HG03095 (cell line): ENCODE data around the gene NDUFA13.

Experiments used
- ATAC-seq: cut with Tn5 transposase; IDR thresholded peaks from one replicate; pipeline ENCODE4 v1.9.1; 2021; ENCODE audit warnings: moderate library complexity; ENCODE audit not compliant: unreplicated experiment

Gene NDUFA13

GRCh38 chr19:19544954-19545591 lies 29.0 kb downstream of the NDUFA13 start:
- ATAC-seq, result no peak

- ATAC-seq, result no peak
Measured at GRCh38 chr19:19545707-19546106, 29.7 kb downstream of the NDUFA13 start.

GRCh38 chr19:19546751-19547162 lies 30.7 kb downstream of the NDUFA13 start:
- no peak for ATAC-seq

GRCh38 chr19:19547674-19548336 lies 31.8 kb downstream of the NDUFA13 start:
- ATAC-seq, result no peak

- no peak for ATAC-seq
Measured at GRCh38 chr19:19548915-19549759, 33.1 kb downstream of the NDUFA13 start.

- ATAC-seq, result no peak
Measured at GRCh38 chr19:19549804-19550464, 33.9 kb downstream of the NDUFA13 start.

- ATAC-seq, result no peak
Measured at GRCh38 chr19:19550485-19550929, 34.5 kb downstream of the NDUFA13 start.

- ATAC-seq, result no peak
Measured at GRCh38 chr19:19550972-19551852, 35.2 kb downstream of the NDUFA13 start.

GRCh38 chr19:19551853-19552192 lies 35.8 kb downstream of the NDUFA13 start:
- no peak for ATAC-seq

- ATAC-seq, result no peak
Measured at GRCh38 chr19:19552798-19553197, 36.8 kb downstream of the NDUFA13 start.

- ATAC-seq, result no peak
Measured at GRCh38 chr19:19553670-19554069, 37.6 kb downstream of the NDUFA13 start.

- no peak for ATAC-seq
Measured at GRCh38 chr19:19554074-19555023, 38.3 kb downstream of the NDUFA13 start.

GRCh38 chr19:19558055-19558454 lies 42.0 kb downstream of the NDUFA13 start:
- ATAC-seq, result no peak

GRCh38 chr19:19558636-19559035 lies 42.6 kb downstream of the NDUFA13 start:
- ATAC-seq, result no peak

GRCh38 chr19:19559931-19560330 lies 43.9 kb downstream of the NDUFA13 start:
- ATAC-seq, result no peak

GRCh38 chr19:19561946-19562664 lies 46.1 kb downstream of the NDUFA13 start:
- no peak for ATAC-seq

GRCh38 chr19:19562665-19563347 lies 46.8 kb downstream of the NDUFA13 start:
- no peak for ATAC-seq

- no peak for ATAC-seq
Measured at GRCh38 chr19:19563348-19563848, 47.4 kb downstream of the NDUFA13 start.
